SK-N-SH treated with all-trans-retinoic acid at 6 μM for 48 hours (cell line): ENCODE results near the gene RAPGEF4.

Experiments used
- ATAC-seq: fragments of 200-7000 bp; cut with Tn5 transposase; 3 replicates; pipeline ENCODE4 v1.9.1; 2020; ENCODE audit warnings: mild to moderate bottlenecking, moderate library complexity
- ARNTL ChIP-seq: fragments of 450-650 bp; formaldehyde crosslinking; IDR thresholded peaks from 2 replicates; pipeline ENCODE4 v1.5.0; 2020; ENCODE audit warnings: low read depth, mild to moderate bottlenecking, moderate library complexity, borderline replicate concordance
- BACH2 ChIP-seq: fragments of 250-450 bp; sonication (Bioruptor Pico); IDR thresholded peaks from 2 replicates; pipeline ENCODE4 v1.9.0; 2021; ENCODE audit warnings: mild to moderate bottlenecking, borderline replicate concordance
- CSDC2 ChIP-seq: fragments of 250-450 bp; sonication (Bioruptor Pico); IDR thresholded peaks from 2 replicates; pipeline ENCODE4 v1.5.0; 2020; ENCODE audit warnings: mild to moderate bottlenecking, moderate library complexity
- GLIS3 ChIP-seq: fragments of 250-450 bp; sonication (Bioruptor Pico); IDR thresholded peaks from 2 replicates; pipeline ENCODE4 v1.5.0; 2020; ENCODE audit warnings: mild to moderate bottlenecking, moderate library complexity
- ISL1 ChIP-seq: fragments of 250-450 bp; sonication (Bioruptor Pico); IDR thresholded peaks from 2 replicates; pipeline ENCODE4 v2.1.2; 2022; ENCODE audit warnings: mild to moderate bottlenecking, moderate library complexity
- OSR1 ChIP-seq: fragments of 250-450 bp; sonication (Bioruptor Pico); IDR thresholded peaks from 2 replicates; pipeline ENCODE4 v1.8.0; 2022; ENCODE audit warnings: moderate library complexity, mild to moderate bottlenecking, inconsistent platforms
- RARB ChIP-seq: fragments of 250-450 bp; sonication (Bioruptor Pico); IDR thresholded peaks from 2 replicates; pipeline ENCODE4 v1.8.0; 2021; ENCODE audit warnings: mild to moderate bottlenecking, moderate library complexity
- SNAI2 ChIP-seq: fragments of 250-450 bp; sonication (Bioruptor Pico); IDR thresholded peaks from 2 replicates; pipeline ENCODE4 v1.5.0; 2020; ENCODE audit warnings: mild to moderate bottlenecking, moderate library complexity
- TCF4 ChIP-seq: fragments of 250-450 bp; sonication (Bioruptor Pico); IDR thresholded peaks from 2 replicates; pipeline ENCODE4 v1.8.0; 2021; ENCODE audit warnings: mild to moderate bottlenecking, moderate library complexity, borderline replicate concordance
- TOX ChIP-seq: fragments of 250-450 bp; sonication (Bioruptor Pico); IDR thresholded peaks from 2 replicates; pipeline ENCODE4 v1.8.0; 2021; ENCODE audit warnings: mild to moderate bottlenecking, moderate library complexity, borderline replicate concordance
- ZC3H10 ChIP-seq: fragments of 250-450 bp; sonication (Bioruptor Pico); IDR thresholded peaks from 2 replicates; pipeline ENCODE4 v1.5.1; 2021; ENCODE audit warnings: mild to moderate bottlenecking, moderate library complexity
- ZFP3 ChIP-seq: fragments of 250-450 bp; sonication (Bioruptor Pico); IDR thresholded peaks from 2 replicates; pipeline ENCODE4 v1.5.0; 2020; ENCODE audit warnings: mild to moderate bottlenecking, moderate library complexity
- ZFP30 ChIP-seq: fragments of 450-650 bp; formaldehyde crosslinking; IDR thresholded peaks from 2 replicates; pipeline ENCODE4 v1.5.0; 2022; ENCODE audit warnings: mild to moderate bottlenecking, moderate library complexity
- ZNF70 ChIP-seq: fragments of 450-650 bp; formaldehyde crosslinking; IDR thresholded peaks from 2 replicates; pipeline ENCODE4 v1.5.0; 2020; ENCODE audit warnings: mild to moderate bottlenecking, moderate library complexity
- ZNF8 ChIP-seq: fragments of 450-650 bp; formaldehyde crosslinking; IDR thresholded peaks from 2 replicates; pipeline ENCODE4 v1.5.0; 2020; ENCODE audit warnings: mild to moderate bottlenecking, moderate library complexity
- TF ChIP-seq, protein P1 (sequence below): fragments of 250-450 bp; sonication (Bioruptor Pico); IDR thresholded peaks from 2 replicates; pipeline ENCODE4 v1.5.1; 2020; ENCODE audit warnings: low read depth, mild to moderate bottlenecking, moderate library complexity
- TF ChIP-seq, protein P2 (sequence below): fragments of 250-450 bp; sonication (Bioruptor Pico); IDR thresholded peaks from 2 replicates; pipeline ENCODE4 v1.5.0; 2020; ENCODE audit warnings: mild to moderate bottlenecking, moderate library complexity
- TF ChIP-seq, protein P3 (sequence below): fragments of 250-450 bp; sonication (Bioruptor Pico); IDR thresholded peaks from 2 replicates; pipeline ENCODE4 v1.8.0; 2020; ENCODE audit warnings: mild to moderate bottlenecking, moderate library complexity, borderline replicate concordance
- TF ChIP-seq, protein P4 (sequence below): fragments of 250-450 bp; sonication (Bioruptor Pico); IDR thresholded peaks from 2 replicates; pipeline ENCODE4 v1.5.1; 2021; ENCODE audit warnings: mild to moderate bottlenecking, moderate library complexity
- TF ChIP-seq, protein P5 (sequence below): fragments of 250-450 bp; sonication (Bioruptor Pico); IDR thresholded peaks from 2 replicates; pipeline ENCODE4 v1.8.0; 2021; ENCODE audit warnings: low read depth, mild to moderate bottlenecking, moderate library complexity, borderline replicate concordance

The RAPGEF4 gene

DNA sequence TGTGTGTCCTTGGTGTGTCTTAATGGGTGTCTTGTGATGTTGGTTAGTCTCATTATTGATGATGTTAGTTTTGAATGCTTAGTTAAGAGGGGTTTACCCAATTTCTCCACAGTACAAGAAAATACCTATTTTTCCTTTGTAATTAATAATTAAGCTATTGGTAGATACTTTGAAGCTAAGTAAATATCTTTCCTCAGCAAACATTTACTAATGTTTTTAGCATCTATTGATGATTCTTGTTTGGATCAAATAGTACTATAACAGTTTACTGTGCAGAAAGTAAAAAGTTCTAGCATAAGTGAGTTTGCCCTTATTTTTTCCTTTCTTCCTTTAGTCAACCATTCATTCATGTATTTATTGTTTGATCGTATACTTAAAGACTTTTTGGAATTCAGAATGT, 359.1 kb downstream of the RAPGEF4 start:
- TF ChIP-seq ISL1 (CRISPR knock-in tag) (no peak), BACH2 (CRISPR knock-in tag) (no peak)
- TF ChIP-seq, all 23 proteins: peak for 0
- ATAC-seq, result no peak

DNA sequence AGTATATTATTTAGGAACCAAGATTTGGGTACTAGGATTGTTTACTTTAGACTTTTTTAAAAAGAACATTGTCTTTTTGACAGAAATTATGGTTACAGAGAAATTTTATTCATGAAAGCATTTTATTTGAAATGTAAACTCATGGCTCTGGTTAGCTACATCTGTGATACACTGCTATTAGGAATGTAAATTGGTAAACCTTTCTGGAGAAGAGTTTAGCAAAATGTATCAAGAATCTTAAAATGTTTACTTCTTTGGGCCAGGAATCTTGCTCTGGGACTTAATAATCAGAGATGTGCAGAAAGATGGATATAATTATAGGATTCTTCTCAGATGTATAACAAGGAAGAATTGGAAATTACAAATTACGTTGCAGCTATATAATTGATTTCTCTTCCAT, 359.7 kb downstream of the RAPGEF4 start:
- no peak for ATAC-seq
- TF ChIP-seq, protein P1, sequence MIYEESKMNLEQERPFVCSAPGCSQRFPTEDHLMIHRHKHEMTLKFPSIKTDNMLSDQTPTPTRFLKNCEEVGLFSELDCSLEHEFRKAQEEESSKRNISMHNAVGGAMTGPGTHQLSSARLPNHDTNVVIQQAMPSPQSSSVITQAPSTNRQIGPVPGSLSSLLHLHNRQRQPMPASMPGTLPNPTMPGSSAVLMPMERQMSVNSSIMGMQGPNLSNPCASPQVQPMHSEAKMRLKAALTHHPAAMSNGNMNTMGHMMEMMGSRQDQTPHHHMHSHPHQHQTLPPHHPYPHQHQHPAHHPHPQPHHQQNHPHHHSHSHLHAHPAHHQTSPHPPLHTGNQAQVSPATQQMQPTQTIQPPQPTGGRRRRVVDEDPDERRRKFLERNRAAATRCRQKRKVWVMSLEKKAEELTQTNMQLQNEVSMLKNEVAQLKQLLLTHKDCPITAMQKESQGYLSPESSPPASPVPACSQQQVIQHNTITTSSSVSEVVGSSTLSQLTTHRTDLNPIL, result no peak
- no peak for TF ChIP-seq OSR1 (CRISPR knock-in tag)
- no peak for TF ChIP-seq ARNTL (CRISPR knock-in tag)
- TF ChIP-seq, protein P2, sequence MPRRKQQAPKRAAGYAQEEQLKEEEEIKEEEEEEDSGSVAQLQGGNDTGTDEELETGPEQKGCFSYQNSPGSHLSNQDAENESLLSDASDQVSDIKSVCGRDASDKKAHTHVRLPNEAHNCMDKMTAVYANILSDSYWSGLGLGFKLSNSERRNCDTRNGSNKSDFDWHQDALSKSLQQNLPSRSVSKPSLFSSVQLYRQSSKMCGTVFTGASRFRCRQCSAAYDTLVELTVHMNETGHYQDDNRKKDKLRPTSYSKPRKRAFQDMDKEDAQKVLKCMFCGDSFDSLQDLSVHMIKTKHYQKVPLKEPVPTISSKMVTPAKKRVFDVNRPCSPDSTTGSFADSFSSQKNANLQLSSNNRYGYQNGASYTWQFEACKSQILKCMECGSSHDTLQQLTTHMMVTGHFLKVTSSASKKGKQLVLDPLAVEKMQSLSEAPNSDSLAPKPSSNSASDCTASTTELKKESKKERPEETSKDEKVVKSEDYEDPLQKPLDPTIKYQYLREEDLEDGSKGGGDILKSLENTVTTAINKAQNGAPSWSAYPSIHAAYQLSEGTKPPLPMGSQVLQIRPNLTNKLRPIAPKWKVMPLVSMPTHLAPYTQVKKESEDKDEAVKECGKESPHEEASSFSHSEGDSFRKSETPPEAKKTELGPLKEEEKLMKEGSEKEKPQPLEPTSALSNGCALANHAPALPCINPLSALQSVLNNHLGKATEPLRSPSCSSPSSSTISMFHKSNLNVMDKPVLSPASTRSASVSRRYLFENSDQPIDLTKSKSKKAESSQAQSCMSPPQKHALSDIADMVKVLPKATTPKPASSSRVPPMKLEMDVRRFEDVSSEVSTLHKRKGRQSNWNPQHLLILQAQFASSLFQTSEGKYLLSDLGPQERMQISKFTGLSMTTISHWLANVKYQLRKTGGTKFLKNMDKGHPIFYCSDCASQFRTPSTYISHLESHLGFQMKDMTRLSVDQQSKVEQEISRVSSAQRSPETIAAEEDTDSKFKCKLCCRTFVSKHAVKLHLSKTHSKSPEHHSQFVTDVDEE (CRISPR knock-in tag), result no peak
- TF ChIP-seq CSDC2 (CRISPR knock-in tag), result no peak
- no peak for TF ChIP-seq ZNF8 (CRISPR knock-in tag)
- no peak for TF ChIP-seq BACH2 (CRISPR knock-in tag)
- TF ChIP-seq ZFP30 (CRISPR knock-in tag), result no peak
- TF ChIP-seq, protein P3, sequence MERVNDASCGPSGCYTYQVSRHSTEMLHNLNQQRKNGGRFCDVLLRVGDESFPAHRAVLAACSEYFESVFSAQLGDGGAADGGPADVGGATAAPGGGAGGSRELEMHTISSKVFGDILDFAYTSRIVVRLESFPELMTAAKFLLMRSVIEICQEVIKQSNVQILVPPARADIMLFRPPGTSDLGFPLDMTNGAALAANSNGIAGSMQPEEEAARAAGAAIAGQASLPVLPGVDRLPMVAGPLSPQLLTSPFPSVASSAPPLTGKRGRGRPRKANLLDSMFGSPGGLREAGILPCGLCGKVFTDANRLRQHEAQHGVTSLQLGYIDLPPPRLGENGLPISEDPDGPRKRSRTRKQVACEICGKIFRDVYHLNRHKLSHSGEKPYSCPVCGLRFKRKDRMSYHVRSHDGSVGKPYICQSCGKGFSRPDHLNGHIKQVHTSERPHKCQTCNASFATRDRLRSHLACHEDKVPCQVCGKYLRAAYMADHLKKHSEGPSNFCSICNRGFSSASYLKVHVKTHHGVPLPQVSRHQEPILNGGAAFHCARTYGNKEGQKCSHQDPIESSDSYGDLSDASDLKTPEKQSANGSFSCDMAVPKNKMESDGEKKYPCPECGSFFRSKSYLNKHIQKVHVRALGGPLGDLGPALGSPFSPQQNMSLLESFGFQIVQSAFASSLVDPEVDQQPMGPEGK (CRISPR knock-in tag), result no peak
- no peak for TF ChIP-seq ZC3H10
- TF ChIP-seq, protein P4, sequence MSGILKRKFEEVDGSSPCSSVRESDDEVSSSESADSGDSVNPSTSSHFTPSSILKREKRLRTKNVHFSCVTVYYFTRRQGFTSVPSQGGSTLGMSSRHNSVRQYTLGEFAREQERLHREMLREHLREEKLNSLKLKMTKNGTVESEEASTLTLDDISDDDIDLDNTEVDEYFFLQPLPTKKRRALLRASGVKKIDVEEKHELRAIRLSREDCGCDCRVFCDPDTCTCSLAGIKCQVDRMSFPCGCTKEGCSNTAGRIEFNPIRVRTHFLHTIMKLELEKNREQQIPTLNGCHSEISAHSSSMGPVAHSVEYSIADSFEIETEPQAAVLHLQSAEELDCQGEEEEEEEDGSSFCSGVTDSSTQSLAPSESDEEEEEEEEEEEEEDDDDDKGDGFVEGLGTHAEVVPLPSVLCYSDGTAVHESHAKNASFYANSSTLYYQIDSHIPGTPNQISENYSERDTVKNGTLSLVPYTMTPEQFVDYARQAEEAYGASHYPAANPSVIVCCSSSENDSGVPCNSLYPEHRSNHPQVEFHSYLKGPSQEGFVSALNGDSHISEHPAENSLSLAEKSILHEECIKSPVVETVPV (CRISPR knock-in tag), result no peak
- no peak for TF ChIP-seq TCF4 (CRISPR knock-in tag)
- TF ChIP-seq ZNF70 (CRISPR knock-in tag), result no peak
- TF ChIP-seq, protein P5, sequence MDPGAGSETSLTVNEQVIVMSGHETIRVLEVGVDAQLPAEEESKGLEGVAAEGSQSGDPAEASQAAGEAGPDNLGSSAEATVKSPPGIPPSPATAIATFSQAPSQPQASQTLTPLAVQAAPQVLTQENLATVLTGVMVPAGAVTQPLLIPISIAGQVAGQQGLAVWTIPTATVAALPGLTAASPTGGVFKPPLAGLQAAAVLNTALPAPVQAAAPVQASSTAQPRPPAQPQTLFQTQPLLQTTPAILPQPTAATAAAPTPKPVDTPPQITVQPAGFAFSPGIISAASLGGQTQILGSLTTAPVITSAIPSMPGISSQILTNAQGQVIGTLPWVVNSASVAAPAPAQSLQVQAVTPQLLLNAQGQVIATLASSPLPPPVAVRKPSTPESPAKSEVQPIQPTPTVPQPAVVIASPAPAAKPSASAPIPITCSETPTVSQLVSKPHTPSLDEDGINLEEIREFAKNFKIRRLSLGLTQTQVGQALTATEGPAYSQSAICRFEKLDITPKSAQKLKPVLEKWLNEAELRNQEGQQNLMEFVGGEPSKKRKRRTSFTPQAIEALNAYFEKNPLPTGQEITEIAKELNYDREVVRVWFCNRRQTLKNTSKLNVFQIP (CRISPR knock-in tag), result no peak
- TF ChIP-seq RARB, result no peak
- TF ChIP-seq SNAI2, result no peak
- TF ChIP-seq ISL1 (CRISPR knock-in tag), result no peak

DNA sequence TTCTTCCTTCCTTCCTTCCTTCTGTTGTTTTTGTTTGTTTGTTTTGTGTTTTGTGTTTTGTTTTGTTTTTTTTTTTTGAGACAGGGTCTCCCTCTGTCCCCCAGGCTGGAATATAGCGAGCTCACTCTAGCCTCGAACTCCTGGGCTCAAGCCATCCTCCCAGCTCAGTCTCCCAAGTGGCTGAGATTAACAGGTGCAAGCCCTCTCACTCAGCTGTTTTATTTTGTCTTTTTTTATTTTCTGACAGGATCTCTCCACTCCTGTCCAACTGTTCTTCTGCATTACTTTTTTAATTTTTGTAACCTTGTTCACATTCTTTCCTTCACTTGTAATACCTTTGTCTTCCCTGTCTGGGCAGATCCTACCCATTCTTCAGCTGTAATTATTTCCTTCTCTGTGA, 363.6 kb downstream of the RAPGEF4 start:
- ATAC-seq, result no peak

More for the DNA sequence above, 363.6 kb downstream of the RAPGEF4 start:
- TF ChIP-seq, protein P5 (CRISPR knock-in tag), result no peak
- no peak for TF ChIP-seq RARB
- TF ChIP-seq GLIS3 (CRISPR knock-in tag), result no peak
- no peak for TF ChIP-seq CSDC2 (CRISPR knock-in tag)
- no peak for TF ChIP-seq OSR1 (CRISPR knock-in tag)
- no peak for TF ChIP-seq ZFP30 (CRISPR knock-in tag)
- no peak for TF ChIP-seq TOX
- TF ChIP-seq ISL1 (CRISPR knock-in tag), result no peak
- TF ChIP-seq ZFP3 (CRISPR knock-in tag), result no peak
